Progenitor cell of endocrine pancreas (in vitro differentiated cells): Measurements from ENCODE around the gene CD55. TPM values are rescaled to one million over a fixed set of nuclear protein-coding genes. Genes with fewer than 3 reads are reported as not detected.

Source experiments
- DNase-seq: peaks from one replicate; pipeline ENCODE4 v3.0.0; 2021; ENCODE audit warnings: low spot score; ENCODE audit not compliant: unreplicated experiment
- H3K27ac Mint-ChIP-seq: 2 replicates; pipeline ENCODE4 v1.8.0; 2021; ENCODE audit warnings: mild to moderate bottlenecking, moderate library complexity, mixed read lengths
- H3K27me3 Mint-ChIP-seq: 2 replicates; pipeline ENCODE4 v1.8.0; 2021; ENCODE audit warnings: mixed read lengths
- H3K36me3 Mint-ChIP-seq: 2 replicates; pipeline ENCODE4 v1.8.0; 2022; ENCODE audit warnings: mixed read lengths; ENCODE audit not compliant: insufficient read depth
- H3K4me1 Mint-ChIP-seq: 2 replicates; pipeline ENCODE4 v1.8.0; 2021; ENCODE audit warnings: low read depth, mixed read lengths
- H3K4me3 Mint-ChIP-seq: 2 replicates; pipeline ENCODE4 v1.8.0; 2021; ENCODE audit warnings: low read depth, mild to moderate bottlenecking, moderate library complexity, mixed read lengths
- H3K9me3 Mint-ChIP-seq: 2 replicates; pipeline ENCODE4 v1.8.0; 2021; ENCODE audit warnings: low read depth, mixed read lengths
- CTCF ChIP-seq: fragments of 200-600 bp; sonication (generic); IDR thresholded peaks from one replicate; pipeline ENCODE4 v1.5.0; 2021; ENCODE audit warnings: antibody characterized with exemption, mild to moderate bottlenecking; ENCODE audit not compliant: unreplicated experiment
- total RNA-seq: library from RNA; stranded (reverse); gene quantifications from 2 replicates; pipeline ENCODE4 v1.2.1, GENCODE V29; 2021

The CD55 gene
- total RNA-seq, 1 donor from 2014 or later, result 7.4 TPM

GRCh38 chr1:207306023-207306422 lies 15.5 kb upstream of the CD55 start:
- Mint-ChIP-seq H3K36me3 (no peaks in the 10 kb centered on the region), H3K9me3 (peaks cover 8% of the 10 kb centered on the region), H3K4me3 (no peak overlapping the region), H3K27me3 (no peaks in the 10 kb centered on the region), H3K27ac (no peak overlapping the region), H3K4me1 (no peaks in the 10 kb centered on the region)
- no peak for DNase-seq
- no peak for TF ChIP-seq CTCF

DNA sequence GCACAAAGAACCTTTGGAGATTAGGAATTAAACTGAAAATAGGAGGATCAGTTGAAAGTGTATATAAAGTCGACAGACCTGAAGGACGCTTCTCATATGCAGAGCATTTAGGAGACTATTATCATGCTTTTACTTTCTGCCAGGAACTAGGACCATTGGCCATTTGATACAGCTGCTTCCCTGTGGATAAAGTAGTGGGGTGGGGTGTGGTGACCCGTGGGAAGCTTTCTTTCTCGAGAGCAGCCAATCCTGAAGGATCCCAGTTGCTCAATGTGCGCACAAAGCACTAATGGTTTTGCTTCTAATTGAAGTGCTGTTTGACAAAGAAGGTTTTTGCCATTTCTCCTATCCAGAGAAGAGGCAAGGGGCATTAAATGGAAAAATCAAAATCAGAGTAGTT lies 14.9 kb upstream of the CD55 start:
- H3K36me3 Mint-ChIP-seq, result no peaks in the 10 kb centered on the region
- no peak overlapping the region for H3K4me3 Mint-ChIP-seq
- DNase-seq, result no peak
- no peaks in the 10 kb centered on the region for H3K27me3 Mint-ChIP-seq
- no peaks in the 10 kb centered on the region for H3K4me1 Mint-ChIP-seq
- TF ChIP-seq CTCF, result no peak
- H3K27ac Mint-ChIP-seq, result no peak overlapping the region
- peaks cover 8% of the 10 kb centered on the region for H3K9me3 Mint-ChIP-seq

DNA sequence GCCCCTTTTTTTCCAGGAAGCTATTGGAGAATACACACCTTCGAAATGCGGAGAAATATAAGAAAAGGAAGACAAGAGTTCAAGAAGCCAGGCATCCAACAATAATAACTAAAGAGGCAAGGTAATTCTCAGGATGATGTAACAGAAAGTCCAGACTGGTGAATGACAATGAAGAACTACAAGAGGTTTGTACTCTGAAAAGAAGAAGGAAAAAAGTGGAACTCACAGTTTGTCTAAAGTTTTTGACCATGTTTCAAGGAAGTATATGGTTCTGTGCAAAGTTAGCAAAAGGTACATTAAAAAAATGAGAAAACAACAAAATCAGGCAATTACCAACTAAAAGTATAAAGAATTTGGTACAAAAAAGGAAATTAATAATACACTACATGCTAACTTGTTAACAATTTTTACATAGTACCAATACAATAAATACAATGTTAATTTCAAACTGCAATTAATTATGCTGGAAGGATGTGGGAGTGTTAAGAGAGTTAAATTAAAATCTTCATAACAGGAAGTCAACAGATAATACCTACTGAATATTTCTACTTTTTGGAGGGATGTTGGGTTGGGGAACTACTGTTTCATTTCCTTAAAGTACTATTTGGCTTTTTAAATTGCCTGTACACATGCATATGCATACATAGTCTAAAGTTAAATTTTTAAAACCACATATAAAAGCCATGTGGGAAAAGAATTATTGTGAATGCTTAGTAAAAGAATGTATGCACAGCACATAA lies 12.9 kb upstream of the CD55 start:
- no peaks in the 10 kb centered on the region for H3K27me3 Mint-ChIP-seq
- no peak for TF ChIP-seq CTCF
- no peaks in the 10 kb centered on the region for H3K4me1 Mint-ChIP-seq
- H3K36me3 Mint-ChIP-seq, result no peaks in the 10 kb centered on the region
- no peaks in the 10 kb centered on the region for H3K9me3 Mint-ChIP-seq
- DNase-seq, result no peak
- H3K27ac Mint-ChIP-seq, result no peak overlapping the region
- H3K4me3 Mint-ChIP-seq, result no peak overlapping the region

- no peak for TF ChIP-seq CTCF
- H3K27ac Mint-ChIP-seq, result no peak overlapping the region
- H3K27me3 Mint-ChIP-seq, result peaks cover 3% of the 10 kb centered on the region
- H3K36me3 Mint-ChIP-seq, result no peaks in the 10 kb centered on the region
- no peak for DNase-seq
- no peaks in the 10 kb centered on the region for H3K4me1 Mint-ChIP-seq
- no peak overlapping the region for H3K4me3 Mint-ChIP-seq
- no peaks in the 10 kb centered on the region for H3K9me3 Mint-ChIP-seq
Observed at GRCh38 chr1:207309745-207310273, 11.7 kb upstream of the CD55 start.

GRCh38 chr1:207311888-207312603 lies 9.4 kb upstream of the CD55 start:
- TF ChIP-seq CTCF, result no peak
- Mint-ChIP-seq H3K4me1 (peaks cover 14% of the 10 kb centered on the region), H3K27me3 (peaks cover 3% of the 10 kb centered on the region), H3K9me3 (no peaks in the 10 kb centered on the region), H3K36me3 (no peaks in the 10 kb centered on the region), H3K27ac (no peak overlapping the region), H3K4me3 (no peak overlapping the region)
- DNase-seq, result no peak
